Colonic mucosa (tissue), 4 donors: ENCODE measurements around the gene CBX7. TPM values are rescaled to one million over a fixed set of nuclear protein-coding genes. Genes with fewer than 3 reads are reported as not detected.
A peak's percentile ranks its signal among the peaks of the same experiment; 100 is the strongest.

Source experiments
- DNase-seq: peaks from one replicate; pipeline ENCODE4 v3.0.0-alpha.2; 2020
- H3K27ac ChIP-seq: fragments of 200-600 bp; one replicate; pipeline ENCODE4 v1.8.0; 2021
- H3K27me3 ChIP-seq: fragments of 200-600 bp; one replicate; pipeline ENCODE4 v1.8.0; 2021
- H3K36me3 ChIP-seq: fragments of 200-600 bp; one replicate; pipeline ENCODE4 v1.8.0; 2021
- H3K4me1 ChIP-seq: fragments of 200-600 bp; one replicate; pipeline ENCODE4 v1.8.0; 2021; ENCODE audit warnings: mild to moderate bottlenecking
- H3K4me3 ChIP-seq: fragments of 200-600 bp; one replicate; pipeline ENCODE4 v1.8.0; 2021
- H3K9ac ChIP-seq, 2 donors: one replicate each; pipeline ENCODE4 v1.7.0; 2013; ENCODE audit warnings: control low read depth in 2 of 2, low read depth in 2 of 2, low read length in 2 of 2
- H3K9me3 ChIP-seq: fragments of 200-600 bp; one replicate; pipeline ENCODE4 v1.8.0; 2021
- intact Hi-C: fragments of 100-400 bp; cut with DNase I; formaldehyde crosslinking; loops from one replicate; pipeline ENCODE4 v1.14.1; 2022
- total RNA-seq, 2 donors: library from RNA; stranded (reverse); fragmentation: NEBNext Ultra II Directional in 1 of 2; extraction: Animal tissue kit (Norgen Biotek cat#: 25700) in 1 of 2; gene quantifications; one replicate each; pipeline ENCODE4 v1.2.1, GENCODE V29; 2021
- TF ChIP-seq, protein P1 (sequence below): fragments of 200-600 bp; IDR thresholded peaks from one replicate; pipeline ENCODE4 v1.8.0; 2022; ENCODE audit warnings: antibody characterized with exemption, mild to moderate bottlenecking
- donor health status: healthy.
- donor health status: DM: no; HTN: no; CAD: no.
- donor health status: DM: no; HTN: no; CAD: no.

The CBX7 gene
- total RNA-seq, 2 donors from 2014 or later, result 15.0 to 21.1 TPM

DNA sequence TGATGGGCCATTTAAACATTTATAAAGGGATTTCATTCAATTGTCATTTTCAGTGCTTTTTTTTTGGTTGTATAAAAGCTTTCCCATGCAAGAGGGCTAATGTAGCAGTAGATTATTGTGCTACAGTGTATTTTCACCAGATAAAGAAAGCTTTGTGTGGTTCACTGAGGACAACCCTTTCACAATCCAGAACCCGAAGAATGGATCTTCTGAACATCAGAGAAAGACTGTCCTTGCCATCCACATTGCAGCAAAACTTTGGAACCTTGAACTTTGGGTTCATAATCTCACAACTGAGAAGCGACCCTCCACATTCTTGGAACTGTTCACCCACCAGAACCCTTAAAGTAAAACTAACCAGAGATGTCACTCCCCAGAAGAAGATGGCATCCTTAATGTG is 46.2 kb downstream of the CBX7 start:
- no peak overlapping the region for H3K9ac ChIP-seq
- H3K27ac ChIP-seq, result no peak overlapping the region
- intact Hi-C loops, result no loop called here
- TF ChIP-seq, protein P1, sequence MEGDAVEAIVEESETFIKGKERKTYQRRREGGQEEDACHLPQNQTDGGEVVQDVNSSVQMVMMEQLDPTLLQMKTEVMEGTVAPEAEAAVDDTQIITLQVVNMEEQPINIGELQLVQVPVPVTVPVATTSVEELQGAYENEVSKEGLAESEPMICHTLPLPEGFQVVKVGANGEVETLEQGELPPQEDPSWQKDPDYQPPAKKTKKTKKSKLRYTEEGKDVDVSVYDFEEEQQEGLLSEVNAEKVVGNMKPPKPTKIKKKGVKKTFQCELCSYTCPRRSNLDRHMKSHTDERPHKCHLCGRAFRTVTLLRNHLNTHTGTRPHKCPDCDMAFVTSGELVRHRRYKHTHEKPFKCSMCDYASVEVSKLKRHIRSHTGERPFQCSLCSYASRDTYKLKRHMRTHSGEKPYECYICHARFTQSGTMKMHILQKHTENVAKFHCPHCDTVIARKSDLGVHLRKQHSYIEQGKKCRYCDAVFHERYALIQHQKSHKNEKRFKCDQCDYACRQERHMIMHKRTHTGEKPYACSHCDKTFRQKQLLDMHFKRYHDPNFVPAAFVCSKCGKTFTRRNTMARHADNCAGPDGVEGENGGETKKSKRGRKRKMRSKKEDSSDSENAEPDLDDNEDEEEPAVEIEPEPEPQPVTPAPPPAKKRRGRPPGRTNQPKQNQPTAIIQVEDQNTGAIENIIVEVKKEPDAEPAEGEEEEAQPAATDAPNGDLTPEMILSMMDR, result no peak
- H3K4me1 ChIP-seq, result no peaks in the 10 kb centered on the region
- no peaks in the 10 kb centered on the region for H3K27me3 ChIP-seq
- no peaks in the 10 kb centered on the region for H3K36me3 ChIP-seq
- H3K4me3 ChIP-seq, result no peak overlapping the region
- no peaks in the 10 kb centered on the region for H3K9me3 ChIP-seq
- DNase-seq, result no peak

DNA sequence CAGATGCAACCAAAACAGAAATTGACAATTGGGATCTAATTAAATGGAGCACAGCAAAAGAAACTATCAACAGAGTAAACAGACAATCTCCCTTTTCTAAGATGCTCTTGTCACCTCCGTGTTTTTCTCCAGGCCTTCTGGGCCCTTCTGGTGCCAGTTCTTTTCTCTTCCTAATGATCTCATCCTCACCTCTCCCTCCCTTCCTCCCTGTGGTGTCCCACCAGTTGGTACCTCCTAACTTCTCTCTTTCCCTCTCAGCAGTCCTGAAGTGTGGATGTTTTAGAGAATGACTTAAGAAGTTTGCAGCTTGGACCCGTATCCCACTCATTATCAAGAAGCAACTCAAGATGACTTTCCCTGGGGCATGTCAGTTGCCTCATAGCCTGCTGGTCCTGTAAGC is 49.0 kb downstream of the CBX7 start:
- Histone ChIP-seq H3K27me3 (no peaks in the 10 kb centered on the region), H3K4me1 (no peaks in the 10 kb centered on the region), H3K9me3 (no peaks in the 10 kb centered on the region), H3K36me3 (no peaks in the 10 kb centered on the region), H3K9ac (no peak overlapping the region), H3K27ac (no peak overlapping the region), H3K4me3 (no peak overlapping the region)
- no peak for DNase-seq
- intact Hi-C loops, result no loop called here
- TF ChIP-seq, protein P1, result no peak

DNA sequence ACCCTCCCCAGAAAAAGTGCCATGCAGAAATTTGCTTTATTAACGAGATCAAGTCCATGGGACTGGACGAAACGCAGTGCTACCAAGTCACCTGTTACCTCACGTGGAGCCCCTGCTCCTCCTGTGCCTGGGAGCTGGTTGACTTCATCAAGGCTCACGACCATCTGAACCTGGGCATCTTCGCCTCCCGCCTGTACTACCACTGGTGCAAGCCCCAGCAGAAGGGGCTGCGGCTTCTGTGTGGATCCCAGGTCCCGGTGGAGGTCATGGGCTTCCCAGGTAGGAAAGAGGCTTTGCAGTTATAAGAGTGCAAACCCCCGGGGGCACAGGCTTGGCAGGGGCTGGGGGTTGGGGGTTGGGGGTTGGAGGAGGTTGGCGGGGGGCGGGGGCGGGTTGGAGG is 51.3 kb downstream of the CBX7 start:
- H3K4me3 ChIP-seq, result no peak overlapping the region
- H3K27ac ChIP-seq, result no peak overlapping the region
- TF ChIP-seq, protein P1, result no peak
- H3K9ac ChIP-seq, result no peak overlapping the region
- H3K9me3 ChIP-seq, result no peaks in the 10 kb centered on the region
- intact Hi-C loops, result no loop called here
- no peaks in the 10 kb centered on the region for H3K27me3 ChIP-seq
- H3K4me1 ChIP-seq, result no peaks in the 10 kb centered on the region
- no peak for DNase-seq
- no peaks in the 10 kb centered on the region for H3K36me3 ChIP-seq

DNA sequence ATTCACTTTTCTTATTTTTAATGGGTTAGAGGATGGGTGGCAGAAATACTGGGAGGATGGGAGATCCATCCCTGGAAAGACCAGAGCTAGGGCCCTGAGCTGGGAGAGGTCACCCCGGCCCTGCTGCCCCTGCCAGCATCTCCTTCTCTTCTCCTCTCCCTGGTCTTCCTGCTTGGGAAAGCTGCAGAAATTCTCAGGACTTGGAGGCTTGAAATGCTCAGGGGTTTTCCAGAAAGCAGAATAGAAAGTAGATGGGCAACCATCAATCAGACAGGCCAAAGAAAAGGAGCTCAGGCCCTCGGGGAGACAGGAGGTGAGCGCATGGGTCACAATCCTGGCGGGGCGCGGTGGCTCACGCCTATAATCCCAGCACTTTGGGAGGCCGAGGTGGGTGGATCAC is 53.9 kb downstream of the CBX7 start:
- DNase-seq, result no peak
- H3K27ac ChIP-seq, result no peak overlapping the region
- intact Hi-C loops, result no loop called here

DNA sequence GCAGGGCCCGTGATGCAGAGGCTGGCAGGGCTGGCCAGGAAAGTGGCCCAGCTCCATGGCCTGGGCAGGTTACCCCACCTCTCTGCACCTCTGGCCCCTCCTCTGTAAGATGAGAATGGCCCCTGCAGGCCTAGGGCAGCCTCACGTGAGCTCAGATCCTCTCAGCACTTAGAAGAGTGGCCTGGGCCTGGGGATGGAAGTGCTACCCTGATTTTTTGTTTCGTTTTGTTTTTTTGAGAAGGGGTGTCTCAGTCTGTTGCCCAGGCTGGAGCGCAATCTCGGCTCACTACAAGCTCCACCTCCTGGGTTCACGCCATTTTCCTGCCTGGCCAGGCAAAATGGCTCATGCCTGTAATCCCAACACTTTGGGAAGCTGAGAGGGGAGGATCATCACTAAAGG is 54.5 kb downstream of the CBX7 start:
- Histone ChIP-seq H3K4me3 (no peak overlapping the region), H3K9ac (peak overlapping the region in 1 of 2 donors; percentile 18), H3K4me1 (no peaks in the 10 kb centered on the region), H3K27ac (no peak overlapping the region), H3K36me3 (no peaks in the 10 kb centered on the region), H3K9me3 (no peaks in the 10 kb centered on the region), H3K27me3 (no peaks in the 10 kb centered on the region)
- TF ChIP-seq, protein P1, result no peak
- DNase-seq, result no peak
- intact Hi-C loops, result no loop called here

More for the DNA sequence above, 53.9 kb downstream of the CBX7 start:
- H3K9ac ChIP-seq, result no peak overlapping the region
- H3K4me3 ChIP-seq, result no peak overlapping the region
- TF ChIP-seq, protein P1, result no peak
- H3K27me3 ChIP-seq, result no peaks in the 10 kb centered on the region
- H3K4me1 ChIP-seq, result no peaks in the 10 kb centered on the region
- no peaks in the 10 kb centered on the region for H3K9me3 ChIP-seq
- no peaks in the 10 kb centered on the region for H3K36me3 ChIP-seq
